ENCODE measurements around the gene SLC16A10.
"Not testable (repeated sequence)": the region's sequence is repeated elsewhere in the genome, so short reads cannot be mapped to it uniquely, and the experiment has no call there.

Gene SLC16A10

DNA sequence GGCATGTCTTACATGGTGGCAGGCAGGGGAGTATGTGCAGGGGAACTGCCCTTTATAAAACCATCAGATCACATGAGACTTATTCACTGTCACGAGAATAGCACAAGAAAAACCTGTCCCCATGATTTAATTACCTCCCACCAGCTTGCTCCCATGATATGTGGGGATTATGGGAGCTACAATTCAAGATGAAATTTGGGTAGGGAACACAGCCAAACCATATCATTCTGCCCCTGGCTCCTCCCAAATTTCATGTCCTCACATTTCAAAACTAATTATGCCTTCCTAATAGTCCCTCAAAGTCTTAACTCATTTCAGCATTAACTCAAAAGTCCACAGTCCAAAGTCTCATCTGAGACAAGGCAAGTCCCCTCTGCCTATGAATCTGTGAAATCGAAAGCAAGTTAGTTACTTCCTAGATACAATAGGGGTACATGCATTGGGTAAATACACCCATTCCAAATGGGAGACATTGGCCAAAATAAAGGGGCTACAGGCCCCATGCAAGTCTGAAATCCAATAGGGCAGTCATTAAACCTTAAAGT lies 102.4 kb downstream of the SLC16A10 start:
- not testable (repeated sequence) for DNase-seq

GRCh38 chr6:111190637-111191036 lies 103.3 kb downstream of the SLC16A10 start:
- DNase-seq: no peak

GRCh38 chr6:111191136-111191535 lies 103.8 kb downstream of the SLC16A10 start:
- DNase-seq: not testable (repeated sequence)

DNA sequence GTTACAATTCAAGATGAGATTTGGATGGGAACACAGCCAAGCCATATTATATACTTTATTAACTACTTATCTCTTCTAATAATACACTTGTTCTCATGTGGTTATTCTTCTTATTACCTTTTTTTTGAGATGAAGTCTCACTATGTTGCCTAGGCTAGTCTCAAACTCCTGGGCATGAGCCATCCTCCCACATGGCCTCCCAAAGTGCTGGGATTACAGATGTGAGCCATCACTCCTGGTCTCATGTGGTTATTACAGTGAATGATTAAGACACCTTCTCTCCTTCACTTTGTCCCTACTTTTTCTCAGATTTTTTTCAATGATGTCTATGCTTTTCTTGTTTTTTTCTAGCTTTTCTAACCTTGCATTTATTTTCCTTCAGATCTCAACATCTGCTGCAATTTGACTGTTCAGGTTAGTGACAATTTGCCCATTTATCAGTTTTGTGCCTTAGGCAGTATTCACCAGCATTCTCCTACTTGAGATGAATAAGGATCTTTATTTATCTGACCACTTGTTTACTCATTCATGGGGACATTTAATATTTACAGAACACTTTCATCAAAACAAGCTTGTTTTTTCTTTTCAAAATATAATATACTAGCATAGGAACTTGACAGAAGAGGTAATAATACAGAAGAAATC lies 105.7 kb downstream of the SLC16A10 start:
- no peak for DNase-seq

GRCh38 chr6:111195656-111196055 lies 108.4 kb downstream of the SLC16A10 start:
- DNase-seq: no peak

DNA sequence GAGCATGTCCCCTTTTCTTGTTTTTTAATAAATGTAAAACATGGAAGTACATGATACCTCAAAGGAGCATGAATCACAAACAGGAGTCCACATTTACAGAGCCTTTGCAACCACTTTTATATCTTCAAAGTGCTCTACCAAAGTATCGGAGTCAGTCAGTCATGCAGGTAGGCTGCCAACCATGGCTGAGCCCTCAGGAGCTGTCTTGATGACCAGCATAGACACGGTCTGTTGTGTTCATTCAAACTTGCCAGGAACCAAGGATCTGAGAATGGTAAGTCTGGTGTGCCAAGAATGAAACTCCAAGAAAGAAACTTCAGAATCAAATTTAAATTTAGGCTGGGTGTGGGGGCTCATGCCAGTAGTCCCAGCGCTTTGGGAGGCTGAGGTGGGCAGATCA lies 111.5 kb downstream of the SLC16A10 start:
- DNase-seq: no peak

GRCh38 chr6:111199935-111200334 lies 112.6 kb downstream of the SLC16A10 start:
- DNase-seq: no peak

DNA sequence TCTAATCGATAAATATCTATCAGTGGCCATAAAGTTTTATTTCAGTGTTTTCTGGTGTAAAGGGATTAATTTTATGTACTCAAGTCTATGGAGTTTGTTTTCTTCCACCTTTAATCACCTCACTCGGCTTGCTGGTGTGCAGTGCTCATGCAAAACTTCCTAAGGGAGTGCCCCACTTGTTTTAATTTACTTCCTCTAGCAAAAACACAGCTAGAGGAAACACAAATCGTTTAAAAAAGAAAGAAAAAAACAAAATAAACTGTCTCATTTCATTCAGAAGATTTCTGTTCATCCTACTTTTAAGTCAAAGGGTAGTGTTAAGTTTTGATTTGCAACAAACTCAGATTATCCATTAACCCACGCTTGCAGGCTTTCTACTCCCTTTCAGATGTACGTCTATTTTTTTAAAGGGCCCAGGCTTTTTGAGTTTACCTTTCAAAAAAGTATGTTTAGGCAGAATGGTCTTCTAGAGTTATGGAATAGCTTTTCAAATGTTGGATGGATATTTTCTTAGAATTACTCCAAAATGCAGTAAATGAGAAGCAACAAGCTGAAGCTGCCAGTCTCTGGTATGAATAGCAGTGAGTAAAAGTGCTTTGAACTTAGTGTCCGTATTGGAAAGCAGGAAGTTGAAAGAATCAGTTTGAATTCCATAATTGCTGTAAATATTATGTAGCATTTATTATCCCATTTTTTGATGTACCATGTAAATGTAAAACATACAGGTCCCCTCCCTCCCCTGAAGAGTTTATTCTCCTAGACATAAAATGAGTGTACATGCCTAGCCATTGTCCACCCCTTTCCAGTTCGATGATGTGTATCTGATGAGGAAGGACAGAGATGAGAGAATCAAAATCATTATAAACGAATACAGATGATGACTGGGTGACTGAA lies 113.3 kb downstream of the SLC16A10 start:
- DNase-seq: no peak

DNA sequence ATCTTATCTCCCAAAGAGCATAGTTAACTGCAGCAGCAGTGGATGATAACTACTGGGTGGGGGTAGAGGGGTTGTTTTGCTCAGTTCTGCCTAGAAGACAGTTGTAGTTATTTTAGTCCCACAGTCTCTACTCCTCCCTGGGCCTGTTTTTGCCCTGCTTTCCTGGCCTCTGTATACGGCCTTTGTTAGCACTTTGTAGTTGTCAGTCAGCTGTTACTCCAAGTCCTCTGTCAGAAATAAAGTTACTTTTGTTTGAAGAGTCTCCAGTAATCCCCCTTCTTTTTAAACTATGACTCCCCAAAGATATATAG lies 113.9 kb downstream of the SLC16A10 start:
- no peak for DNase-seq

DNA sequence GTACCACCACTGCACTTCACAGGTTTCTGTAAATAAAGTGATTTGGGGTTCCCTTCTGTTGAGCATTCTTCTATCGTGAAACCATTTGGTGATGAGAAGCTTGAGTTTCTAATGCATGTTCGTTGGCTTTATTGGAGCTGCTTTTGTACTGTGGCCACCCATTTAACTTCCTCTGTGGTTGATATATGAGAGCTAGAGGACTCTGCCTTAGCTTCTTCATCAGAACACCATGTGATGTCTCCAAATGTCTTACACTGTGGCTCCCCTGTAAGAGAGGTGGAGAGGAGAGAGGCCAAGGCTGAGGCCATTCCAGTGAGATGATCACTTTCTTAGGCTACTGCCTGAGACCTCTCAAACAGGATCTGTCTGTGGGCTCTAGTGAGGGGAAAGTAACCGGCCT lies 114.5 kb downstream of the SLC16A10 start:
- DNase-seq: no peak

DNA sequence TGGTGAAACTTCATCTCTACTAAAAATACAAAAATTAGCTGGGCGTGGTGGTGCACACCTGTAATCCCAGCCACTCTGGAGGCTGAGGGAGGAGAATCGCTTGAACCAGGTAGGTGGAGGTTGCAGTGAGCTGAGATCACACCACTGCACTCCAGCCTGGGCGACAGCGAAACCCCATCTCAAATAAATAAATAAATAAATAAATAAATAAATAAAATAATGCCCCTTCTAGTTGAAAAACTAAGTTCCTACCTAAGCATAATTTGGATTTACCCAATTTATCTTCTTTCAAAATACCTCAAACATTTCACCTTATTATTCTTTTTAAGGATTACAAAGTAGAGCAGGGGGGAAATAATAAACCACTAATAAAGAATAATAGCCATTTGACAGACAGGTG lies 116.2 kb downstream of the SLC16A10 start:
- not testable (repeated sequence) for DNase-seq

GRCh38 chr6:111204305-111204704 lies 117.0 kb downstream of the SLC16A10 start:
- no peak for DNase-seq

GRCh38 chr6:111204881-111205280 lies 117.6 kb downstream of the SLC16A10 start:
- DNase-seq: no peak

DNA sequence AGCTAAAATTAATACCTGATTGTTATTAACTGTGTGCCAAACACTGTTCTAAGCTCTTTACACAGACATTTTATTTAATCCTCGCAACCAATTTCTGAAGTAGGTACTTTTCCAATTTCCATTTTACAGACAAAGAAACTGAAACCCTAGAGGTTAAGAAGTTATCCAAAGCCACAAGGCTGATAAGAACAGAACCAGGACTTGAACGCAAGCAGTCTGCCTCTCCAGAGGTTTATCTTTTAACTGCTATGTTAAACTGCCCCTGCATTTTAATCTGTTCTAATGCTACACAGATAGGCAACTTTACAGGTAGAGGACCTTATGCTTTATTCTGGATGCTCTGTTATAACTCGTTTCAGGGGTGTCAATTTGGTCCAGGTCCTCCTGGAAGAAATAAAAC lies 118.2 kb downstream of the SLC16A10 start:
- DNase-seq: no peak

GRCh38 chr6:111207141-111207858 lies 120.0 kb downstream of the SLC16A10 start:
- no peak for DNase-seq

DNA sequence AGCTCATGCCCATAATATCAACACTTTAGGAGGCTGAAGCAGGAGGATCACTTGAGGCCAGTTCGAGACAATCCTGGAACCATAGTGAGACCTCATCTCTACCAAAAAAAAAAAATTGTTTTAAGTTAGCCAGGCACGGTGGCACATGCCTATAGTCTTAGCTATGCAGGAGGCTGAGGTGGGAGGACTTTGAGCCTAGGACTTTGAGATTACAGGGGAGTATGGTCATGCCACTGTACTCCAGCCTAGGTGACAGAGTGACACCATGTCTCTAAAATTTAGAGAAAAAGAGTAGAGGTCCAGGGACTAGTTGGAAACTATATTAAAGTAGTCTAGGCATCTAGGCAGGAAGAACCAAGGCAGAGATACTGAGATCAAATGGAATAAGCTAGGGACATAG lies 121.6 kb downstream of the SLC16A10 start:
- no peak for DNase-seq

GRCh38 chr6:111210194-111210728 lies 123.0 kb downstream of the SLC16A10 start:
- peak; percentile 66 for DNase-seq

- DNase-seq: no peak
Measured at GRCh38 chr6:111211411-111212030, 124.2 kb downstream of the SLC16A10 start.

GRCh38 chr6:111212625-111213024 lies 125.3 kb downstream of the SLC16A10 start:
- no peak for DNase-seq

DNA sequence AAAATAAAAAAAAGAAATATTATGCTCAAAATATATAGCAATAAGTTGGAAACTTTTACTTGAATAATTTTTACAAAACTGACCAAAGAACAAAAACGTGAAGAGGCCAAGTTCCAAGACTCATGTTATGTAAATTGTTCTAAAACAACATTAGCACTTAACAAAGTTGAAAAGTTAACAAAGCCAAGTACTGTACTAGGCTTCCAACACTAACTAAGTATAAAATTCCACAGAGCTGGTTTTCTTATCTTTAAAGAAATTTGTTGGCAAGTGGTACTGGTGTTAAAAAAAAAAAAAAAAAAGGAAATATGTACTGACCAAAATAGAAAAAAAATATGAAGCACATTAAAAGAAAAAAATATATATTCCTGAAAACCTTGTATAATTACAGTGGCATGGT lies 127.8 kb downstream of the SLC16A10 start:
- DNase-seq: no peak

- no peak for DNase-seq
Measured at GRCh38 chr6:111219785-111220184, 132.5 kb downstream of the SLC16A10 start.

GRCh38 chr6:111220383-111221031 lies 133.2 kb downstream of the SLC16A10 start:
- no peak for DNase-seq

Data from NCI-H1694 treated with DMSO at 0.1 percent for 48 hours (cell line).